Muscle layer of colon (tissue), 2 donors: ENCODE data around the gene TPSB2.
"Not testable (repeated sequence)": the region's sequence is repeated elsewhere in the genome, so short reads cannot be mapped to it uniquely, and the experiment has no call there.

Experiments
- H3K27ac ChIP-seq: one replicate; pipeline ENCODE4 v1.7.0; 2013; ENCODE audit warnings: low read depth, mild to moderate bottlenecking, low read length, moderate library complexity
- H3K27me3 ChIP-seq, 2 donors: one replicate each; pipeline ENCODE4 v1.7.0; 2013; ENCODE audit warnings: low read length in 2 of 2, mild to moderate bottlenecking in 2 of 2; ENCODE audit not compliant: insufficient read depth in 2 of 2, control insufficient read depth in 1 of 2
- H3K36me3 ChIP-seq: one replicate; pipeline ENCODE4 v1.7.0; 2013; ENCODE audit warnings: mild to moderate bottlenecking, low read length; ENCODE audit not compliant: insufficient read depth
- H3K4me1 ChIP-seq: one replicate; pipeline ENCODE4 v1.7.0; 2013; ENCODE audit warnings: mild to moderate bottlenecking, low read length; ENCODE audit not compliant: insufficient read depth
- H3K4me3 ChIP-seq, 2 donors: one replicate each; pipeline ENCODE4 v1.7.0; 2013; ENCODE audit warnings: low read length in 2 of 2, low read depth in 1 of 2, mild to moderate bottlenecking in 1 of 2, moderate library complexity in 1 of 2
- H3K9ac ChIP-seq: one replicate; pipeline ENCODE4 v1.7.0; 2013; ENCODE audit warnings: low read length
- H3K9me3 ChIP-seq: one replicate; pipeline ENCODE4 v1.7.0; 2013; ENCODE audit warnings: mild to moderate bottlenecking, low read length
- donor health status: abdominal sarcoma.
- donor health status: Adenocarcinoma of cecum.

TPSB2 gene

GRCh38 chr16:1260101-1260680 lies 30.2 kb upstream of the TPSB2 start:
- H3K36me3 ChIP-seq, result no peaks in the 10 kb centered on the region
- H3K27ac ChIP-seq, result no peak overlapping the region
- no peaks in the 10 kb centered on the region for H3K4me1 ChIP-seq
- no peak overlapping the region for H3K9ac ChIP-seq
- H3K27me3 ChIP-seq, result peaks cover 0 to 76% of the 10 kb centered on the region in 2 donors
- no peak overlapping the region for H3K4me3 ChIP-seq
- no peaks in the 10 kb centered on the region for H3K9me3 ChIP-seq

DNA sequence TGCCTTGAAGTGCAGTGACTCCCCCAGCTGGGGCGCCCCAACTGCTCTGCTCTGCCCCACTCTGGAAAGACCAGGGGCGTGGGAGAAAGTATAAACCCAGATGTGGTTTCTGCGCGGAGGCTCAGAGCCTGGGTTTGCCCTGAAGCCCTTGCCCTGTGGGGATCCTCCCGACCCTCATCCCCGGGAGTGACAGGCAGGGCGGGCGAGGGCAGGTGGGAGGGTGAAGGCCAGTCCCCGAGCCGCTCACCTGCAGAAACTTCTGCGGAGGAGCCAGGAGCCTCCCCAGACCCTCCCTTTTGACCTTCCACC lies 29.7 kb upstream of the TPSB2 start:
- no peak overlapping the region for H3K27ac ChIP-seq
- peaks cover 0 to 76% of the 10 kb centered on the region in 2 donors for H3K27me3 ChIP-seq
- H3K4me3 ChIP-seq, result no peak overlapping the region
- no peaks in the 10 kb centered on the region for H3K9me3 ChIP-seq
- H3K36me3 ChIP-seq, result no peaks in the 10 kb centered on the region
- no peak overlapping the region for H3K9ac ChIP-seq
- no peaks in the 10 kb centered on the region for H3K4me1 ChIP-seq

GRCh38 chr16:1258906-1259759 lies 29.1 kb upstream of the TPSB2 start:
- peaks cover 0 to 76% of the 10 kb centered on the region in 2 donors for H3K27me3 ChIP-seq
- no peak overlapping the region for H3K9ac ChIP-seq
- H3K4me1 ChIP-seq, result no peaks in the 10 kb centered on the region
- H3K4me3 ChIP-seq, result no peak overlapping the region
- H3K27ac ChIP-seq, result no peak overlapping the region
- no peaks in the 10 kb centered on the region for H3K9me3 ChIP-seq
- H3K36me3 ChIP-seq, result no peaks in the 10 kb centered on the region

GRCh38 chr16:1258225-1258600 lies 28.2 kb upstream of the TPSB2 start:
- Histone ChIP-seq H3K4me3 (no peak overlapping the region), H3K9me3 (no peaks in the 10 kb centered on the region), H3K27me3 (peaks cover 0 to 69% of the 10 kb centered on the region in 2 donors), H3K27ac (no peak overlapping the region), H3K9ac (no peak overlapping the region), H3K4me1 (no peaks in the 10 kb centered on the region), H3K36me3 (no peaks in the 10 kb centered on the region)

- Histone ChIP-seq H3K27ac (no peak overlapping the region), H3K9me3 (no peaks in the 10 kb centered on the region), H3K4me1 (no peaks in the 10 kb centered on the region), H3K27me3 (peaks cover 0 to 64% of the 10 kb centered on the region in 2 donors), H3K4me3 (no peak overlapping the region), H3K9ac (no peak overlapping the region), H3K36me3 (no peaks in the 10 kb centered on the region)
These were observed 27.7 kb upstream of the TPSB2 start for GRCh38 chr16:1257561-1258224.

- H3K4me3 ChIP-seq, result no peak overlapping the region
- H3K4me1 ChIP-seq, result no peaks in the 10 kb centered on the region
- H3K27me3 ChIP-seq, result peaks cover 0 to 56% of the 10 kb centered on the region in 2 donors
- H3K9me3 ChIP-seq, result no peaks in the 10 kb centered on the region
- H3K36me3 ChIP-seq, result no peaks in the 10 kb centered on the region
- H3K27ac ChIP-seq, result no peak overlapping the region
- H3K9ac ChIP-seq, result no peak overlapping the region
These were observed 26.9 kb upstream of the TPSB2 start for GRCh38 chr16:1256874-1257322.

DNA sequence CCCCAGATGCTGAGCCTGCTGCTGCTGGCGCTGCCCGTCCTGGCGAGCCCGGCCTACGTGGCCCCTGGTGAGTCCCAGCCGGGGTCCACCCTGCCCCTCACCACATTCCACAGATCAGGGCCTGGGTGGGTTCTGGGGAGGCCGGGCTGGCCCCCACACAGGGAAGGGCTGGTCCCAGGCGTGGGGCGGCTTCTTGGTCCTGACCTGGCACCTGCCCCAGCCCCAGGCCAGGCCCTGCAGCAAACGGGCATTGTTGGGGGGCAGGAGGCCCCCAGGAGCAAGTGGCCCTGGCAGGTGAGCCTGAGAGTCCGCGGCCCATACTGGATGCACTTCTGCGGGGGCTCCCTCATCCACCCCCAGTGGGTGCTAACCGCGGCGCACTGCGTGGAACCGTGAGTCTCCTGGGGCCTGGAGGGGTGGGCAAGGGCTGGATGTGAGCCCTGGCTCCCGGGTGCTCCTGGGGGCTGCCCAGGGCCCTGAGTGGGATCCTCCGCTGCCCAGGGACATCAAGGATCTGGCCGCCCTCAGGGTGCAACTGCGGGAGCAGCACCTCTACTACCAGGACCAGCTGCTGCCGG lies 26.4 kb upstream of the TPSB2 start:
- H3K4me1 ChIP-seq, H3K9me3 ChIP-seq, H3K27ac ChIP-seq, H3K36me3 ChIP-seq, H3K9ac ChIP-seq, H3K4me3 ChIP-seq: not testable (repeated sequence)
- H3K27me3 ChIP-seq, result peaks cover 0 to 50% of the 10 kb centered on the region in 2 donors

DNA sequence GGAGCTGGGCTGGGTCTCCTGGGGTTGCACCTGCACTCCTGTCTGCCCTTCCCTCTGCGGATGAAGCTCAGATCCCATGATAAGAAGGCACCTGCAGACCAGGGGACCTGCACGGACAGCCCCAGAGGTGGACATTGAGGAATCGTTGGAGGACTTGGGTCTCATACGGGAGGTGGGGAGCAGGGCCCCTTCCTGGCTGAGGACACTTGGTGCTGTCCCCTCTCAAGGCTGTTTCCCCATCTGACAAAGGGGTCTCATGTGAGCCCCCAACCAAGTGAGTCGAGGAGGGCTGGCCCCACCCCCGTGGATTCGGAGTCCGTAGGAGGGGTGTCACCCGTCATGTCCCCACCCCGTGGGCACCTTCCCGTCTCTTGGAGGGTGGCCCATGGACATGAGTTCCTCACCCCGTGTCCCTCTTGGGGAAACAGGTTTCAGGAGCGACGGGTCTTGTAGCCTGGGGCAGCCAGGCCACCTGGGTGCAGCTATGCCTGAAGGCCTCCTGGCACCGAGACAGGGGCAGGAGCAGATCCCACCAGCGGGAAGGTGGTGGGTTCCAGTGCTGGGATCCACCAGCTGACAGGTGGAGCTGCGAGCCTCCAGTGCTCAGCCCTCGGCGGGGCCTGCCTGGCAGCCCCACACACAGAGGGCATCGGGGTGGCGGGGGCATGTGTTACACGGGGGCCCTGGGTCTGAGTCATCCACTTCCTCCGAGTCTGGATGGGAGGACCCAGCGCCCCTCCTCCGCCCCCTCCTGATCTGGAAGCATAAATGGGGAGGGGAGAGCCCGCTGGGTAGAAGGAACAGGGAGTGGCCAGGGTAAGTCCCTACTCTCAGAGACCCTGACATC lies 25.5 kb upstream of the TPSB2 start, which contains the start of gene TPSD1:
Gene TPSD1 (plus strand): TSS at position 794 of the 847 bp plus-strand sequence. CDS start 212 bp downstream, outside the sequence.
- not testable (repeated sequence) for H3K36me3 ChIP-seq, H3K4me3 ChIP-seq, H3K27ac ChIP-seq, H3K9me3 ChIP-seq, H3K4me1 ChIP-seq, H3K9ac ChIP-seq
- H3K27me3 ChIP-seq, result peaks cover 0 to 42% of the 10 kb centered on the region in 2 donors

DNA sequence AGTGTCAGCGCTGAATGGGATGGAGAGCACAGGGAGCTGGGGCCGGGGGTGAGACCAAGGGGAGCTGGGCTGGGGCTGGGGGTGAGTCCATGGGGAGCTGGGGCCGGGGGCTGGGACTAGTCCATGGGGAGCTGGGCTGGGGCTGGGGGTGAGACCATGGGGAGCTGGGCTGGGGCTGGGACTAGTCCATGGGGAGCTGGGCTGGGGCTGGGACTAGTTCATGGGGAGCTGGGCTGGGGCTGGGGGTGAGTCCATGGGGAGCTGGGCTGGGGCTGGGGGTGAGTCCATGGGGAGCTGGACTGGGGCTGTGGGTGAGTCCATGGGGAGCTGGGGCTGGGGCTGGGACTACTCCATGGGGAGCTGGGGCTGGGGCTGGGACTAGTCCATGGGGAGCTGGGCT lies 24.8 kb upstream of the TPSB2 start:
- H3K9ac ChIP-seq, H3K27ac ChIP-seq, H3K4me1 ChIP-seq, H3K36me3 ChIP-seq, H3K9me3 ChIP-seq, H3K4me3 ChIP-seq: not testable (repeated sequence)
- peaks cover 0 to 35% of the 10 kb centered on the region in 2 donors for H3K27me3 ChIP-seq

GRCh38 chr16:1253701-1254364 lies 23.8 kb upstream of the TPSB2 start:
- peaks cover 0 to 25% of the 10 kb centered on the region in 2 donors for H3K27me3 ChIP-seq
- not testable (repeated sequence) for H3K36me3 ChIP-seq, H3K27ac ChIP-seq, H3K4me3 ChIP-seq, H3K4me1 ChIP-seq, H3K9me3 ChIP-seq, H3K9ac ChIP-seq
